Measurements from ENCODE around the gene TAGAP.
"Not testable (repeated sequence)": the region's sequence is repeated elsewhere in the genome, so short reads cannot be mapped to it uniquely, and the experiment has no call there.

The TAGAP gene

GRCh38 chr6:159010037-159010612, 34.7 kb downstream of the TAGAP start:
- DNase-seq: not testable (repeated sequence)

- peak; percentile 21 for DNase-seq
Observed at GRCh38 chr6:159008656-159009288, 36.0 kb downstream of the TAGAP start.

- no peak for DNase-seq
Observed at GRCh38 chr6:159007510-159007909, 37.3 kb downstream of the TAGAP start.

GRCh38 chr6:159005436-159005835, 39.4 kb downstream of the TAGAP start:
- DNase-seq: no peak

DNA sequence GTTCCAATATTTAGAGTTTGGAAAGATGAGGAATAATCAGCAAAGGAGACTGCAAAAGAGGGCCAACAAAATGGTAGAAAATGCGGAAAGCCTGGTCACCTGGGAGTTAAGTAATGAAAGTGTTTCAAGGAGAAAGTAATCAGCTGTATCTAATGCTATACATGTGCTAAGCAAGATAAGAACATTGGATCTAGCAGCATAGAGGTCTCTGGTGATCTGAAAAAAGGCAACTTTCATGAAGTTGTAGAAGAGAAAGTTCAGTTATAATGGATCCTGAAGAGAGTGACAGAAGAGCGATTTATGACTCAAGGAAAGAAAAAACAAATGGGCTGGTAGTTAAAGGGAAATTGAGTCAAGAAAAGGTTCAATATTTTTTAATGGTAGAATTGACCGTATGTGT, 40.2 kb downstream of the TAGAP start:
- no peak for DNase-seq

DNA sequence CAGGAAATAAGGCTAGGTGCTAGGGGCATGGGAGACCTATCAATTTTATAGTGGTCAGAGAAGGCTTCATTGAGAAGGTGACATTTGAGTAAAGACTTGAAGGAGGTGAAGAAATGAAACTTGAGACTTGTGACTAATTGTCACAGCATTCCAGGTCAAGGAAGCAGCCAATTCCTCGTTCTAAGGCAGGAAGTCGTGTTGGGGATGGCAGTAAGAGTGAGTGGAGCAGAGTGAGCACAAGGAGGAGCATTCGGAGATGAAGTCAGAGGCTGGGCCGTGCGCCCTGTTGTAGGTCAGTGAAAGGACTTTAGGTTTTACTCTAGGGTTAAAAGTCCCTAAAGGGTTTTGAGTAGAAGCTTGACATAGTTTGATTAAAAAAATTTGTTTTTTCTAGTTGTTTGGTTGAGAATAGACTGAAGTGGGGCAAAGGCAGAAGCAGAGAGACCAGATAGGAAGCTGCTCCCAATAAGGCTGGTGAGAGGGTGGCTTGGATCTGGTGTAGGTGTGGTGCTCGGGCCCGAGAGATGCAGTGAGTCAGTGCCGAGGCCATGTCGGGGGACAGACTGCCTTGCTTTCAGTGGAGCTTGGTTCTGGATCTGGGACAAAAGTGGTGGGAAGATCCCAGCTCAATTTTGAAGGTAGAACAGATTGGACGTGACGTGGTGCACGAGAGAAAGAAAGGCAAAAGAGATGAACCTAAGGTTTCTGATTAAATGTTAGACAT, 42.2 kb downstream of the TAGAP start:
- no peak for DNase-seq

GRCh38 chr6:158999666-159000403, 45.0 kb downstream of the TAGAP start, which contains the start of gene RSPH3:
Gene RSPH3, minus strand, starts transcription at chr6:159000202. Its CDS starts 652 bp downstream, at chr6:158999550.
- DNase-seq: peak; percentile 99

DNA sequence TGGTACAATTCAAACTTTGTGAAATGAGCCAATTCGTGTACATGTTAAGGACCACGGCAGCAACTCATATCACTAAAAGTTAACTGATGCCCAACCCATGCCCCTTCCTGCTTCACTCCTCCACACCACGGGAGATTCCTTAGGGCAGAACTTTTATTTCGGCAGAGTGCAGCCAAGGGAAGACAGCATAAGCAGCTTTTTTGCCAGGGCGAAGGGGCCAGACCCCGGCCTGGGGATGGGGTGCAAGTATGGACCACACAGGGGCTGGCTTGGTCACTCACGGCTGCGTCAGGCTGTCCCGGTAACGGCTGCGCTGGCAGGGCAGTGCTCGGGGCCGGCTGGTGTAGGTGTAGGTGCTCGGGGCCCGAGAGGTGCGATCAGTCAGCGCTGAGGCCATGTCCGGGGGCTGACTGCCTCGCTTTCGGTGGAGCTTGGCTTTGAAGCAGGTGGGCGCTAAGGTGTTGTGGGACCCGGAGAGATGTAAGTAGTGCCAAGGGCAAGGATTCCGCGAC, 45.6 kb downstream of the TAGAP start:
- DNase-seq: no peak

GRCh38 chr6:158996856-158997255, 47.9 kb downstream of the TAGAP start:
- DNase-seq: no peak

- no peak for DNase-seq
Observed at GRCh38 chr6:158993639-158994038, 51.2 kb downstream of the TAGAP start.

DNA sequence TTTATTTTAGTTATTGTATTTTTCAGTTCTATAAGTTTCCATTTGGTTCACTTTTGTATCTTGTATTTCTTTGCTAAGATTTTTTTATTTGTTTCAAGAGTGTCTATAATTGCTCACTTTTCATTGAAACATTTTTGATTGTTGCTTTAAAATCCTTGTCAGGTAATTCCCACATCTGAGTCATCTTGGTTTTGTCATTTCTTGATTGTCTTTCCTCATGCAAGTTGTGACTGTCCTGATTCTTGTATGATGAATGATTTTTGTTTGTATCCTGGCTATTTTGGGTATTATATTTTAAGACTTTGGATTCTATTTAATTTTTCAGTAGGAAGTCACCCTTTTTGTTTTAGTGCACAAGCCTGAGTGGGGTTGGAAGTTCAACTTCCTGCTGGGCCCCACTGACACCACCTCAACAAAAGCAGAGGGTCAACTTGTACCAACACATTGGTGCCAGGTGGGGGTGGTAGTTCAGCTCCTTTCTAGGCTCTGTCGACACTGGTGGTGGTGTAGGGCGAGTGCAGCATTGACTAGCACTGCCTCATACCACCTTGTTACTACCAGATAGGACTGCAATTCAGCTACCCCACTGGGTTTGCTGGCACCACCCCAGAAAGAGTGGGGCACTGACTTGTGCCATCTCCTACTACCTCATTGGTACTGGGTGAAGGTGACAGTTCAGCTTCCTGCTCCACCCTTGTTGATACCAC, 53.6 kb downstream of the TAGAP start:
- no peak for DNase-seq

- not testable (repeated sequence) for DNase-seq
Observed at GRCh38 chr6:158989711-158990110, 55.1 kb downstream of the TAGAP start.

- DNase-seq: no peak
Observed at GRCh38 chr6:158988477-158988876, 56.3 kb downstream of the TAGAP start.

DNA sequence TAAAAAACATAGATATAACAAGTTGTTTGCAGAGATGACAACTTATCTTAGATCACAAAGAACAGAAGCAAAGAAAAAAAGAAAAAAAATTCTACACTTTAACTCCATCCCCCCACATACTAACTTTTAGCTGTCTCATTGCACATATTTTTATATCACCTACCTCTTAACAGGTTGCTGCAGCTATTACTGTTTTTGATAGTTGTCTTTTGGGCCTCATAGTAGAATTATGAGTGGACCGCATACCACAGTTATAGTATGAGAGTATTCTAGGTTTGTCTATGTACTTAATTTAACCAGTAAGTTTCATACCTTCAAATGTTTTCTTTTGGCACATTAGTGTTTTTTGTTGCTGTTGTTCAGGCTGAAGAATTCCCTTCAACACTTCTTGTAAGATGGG, 57.1 kb downstream of the TAGAP start:
- DNase-seq: no peak
